SK-N-MC (cell line): Measurements from ENCODE around the gene UGT1A7.

ENCODE experiments used
- DNase-seq: peaks from one replicate; pipeline ENCODE4 v3.0.0-alpha.2; 2011; ENCODE audit warnings: low read depth, low spot score
- H3K27ac ChIP-seq: fragments of 200-600 bp; sonication (generic); 2 replicates; pipeline ENCODE4 v1.5.1; 2016; ENCODE audit warnings: mixed run types
- H3K36me3 ChIP-seq: fragments of 200-600 bp; sonication (generic); 2 replicates; pipeline ENCODE4 v1.6.1; 2017; ENCODE audit warnings: antibody characterized with exemption, low read length, mixed read lengths; ENCODE audit not compliant: insufficient read depth
- H3K4me3 ChIP-seq: fragments of 200-600 bp; sonication (generic); 2 replicates; pipeline ENCODE4 v1.5.1; 2016
- H3K9ac ChIP-seq: fragments of 200-600 bp; sonication (generic); 2 replicates; pipeline ENCODE4 v1.8.0; 2017; ENCODE audit warnings: mixed run types, mixed read lengths; ENCODE audit not compliant: insufficient read length
- H3K9me3 ChIP-seq: fragments of 200-600 bp; sonication (generic); 2 replicates; pipeline ENCODE4 v1.6.1; 2017; ENCODE audit warnings: low read depth, mild to moderate bottlenecking, antibody characterized with exemption, low read length, moderate library complexity, mixed read lengths
- EZH2 ChIP-seq: fragments of 200-600 bp; sonication (generic); IDR thresholded peaks from one replicate; pipeline ENCODE4 v1.6.1; 2017; ENCODE audit warnings: antibody characterized with exemption
- FOXP2 ChIP-seq: optimal IDR thresholded peaks from 2 replicates; pipeline ENCODE3; 2011; ENCODE audit warnings: mild to moderate bottlenecking, moderate library complexity; ENCODE audit not compliant: insufficient read depth; ENCODE audit errors: extremely low read length, control extremely low read depth
- POLR2AphosphoS5 ChIP-seq: IDR thresholded peaks from 2 replicates; pipeline ENCODE4 v1.6.1; 2012; ENCODE audit warnings: mild to moderate bottlenecking, low read depth, low read length, borderline replicate concordance

UGT1A7 gene

GRCh38 chr2:233673896-233674295 is 7.8 kb upstream of the UGT1A7 start:
- no peak for DNase-seq
- TF ChIP-seq EZH2 (no peak), FOXP2 (no peak), POLR2AphosphoS5 (no peak)
- Histone ChIP-seq H3K27ac (no peak overlapping the region), H3K9ac (no peak overlapping the region), H3K9me3 (no peaks in the 10 kb centered on the region), H3K4me3 (no peak overlapping the region), H3K36me3 (no peaks in the 10 kb centered on the region)

DNA sequence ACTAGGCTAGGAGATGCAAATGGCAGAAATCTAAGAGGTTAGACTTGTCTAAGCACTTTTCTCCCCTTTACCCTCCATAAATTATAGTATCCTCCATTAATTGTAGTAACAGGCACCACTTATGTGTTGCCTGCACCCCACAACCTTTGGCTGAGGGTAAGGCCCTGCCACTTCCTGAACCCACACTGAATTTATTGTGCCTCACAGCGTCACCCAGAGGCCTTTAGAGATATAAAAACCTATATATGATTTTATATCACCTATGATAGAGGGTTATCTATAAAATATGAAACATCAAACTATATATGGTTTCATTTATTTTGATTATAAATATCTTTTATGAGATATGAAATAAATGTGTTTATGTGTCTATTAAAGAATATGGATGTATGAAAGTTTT is 7.4 kb upstream of the UGT1A7 start:
- Histone ChIP-seq H3K9ac (no peak overlapping the region), H3K27ac (no peak overlapping the region), H3K4me3 (no peak overlapping the region), H3K36me3 (no peaks in the 10 kb centered on the region), H3K9me3 (no peaks in the 10 kb centered on the region)
- DNase-seq, result no peak
- no peak for TF ChIP-seq POLR2AphosphoS5
- no peak for TF ChIP-seq FOXP2
- TF ChIP-seq EZH2, result no peak

DNA sequence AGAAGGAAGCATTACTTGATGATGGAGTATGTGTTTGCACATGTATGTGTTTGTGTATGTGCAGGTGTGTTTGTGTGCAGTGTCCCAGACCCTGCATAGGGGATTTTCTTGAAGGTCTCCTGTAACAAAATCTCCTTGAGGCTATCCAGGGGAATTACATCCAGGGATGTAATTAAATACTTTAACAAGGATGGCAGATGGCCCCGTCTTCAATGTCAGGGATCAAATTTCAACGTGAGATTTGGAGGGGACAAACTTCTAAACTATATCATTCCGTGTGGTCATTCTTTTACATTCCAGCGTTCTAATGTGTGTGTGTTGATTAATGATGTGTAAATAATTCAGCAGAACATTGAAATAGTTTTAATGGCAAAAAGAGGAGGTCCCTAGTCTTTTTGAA is 6.7 kb upstream of the UGT1A7 start:
- no peak for DNase-seq
- TF ChIP-seq EZH2 (no peak), POLR2AphosphoS5 (no peak), FOXP2 (no peak)

GRCh38 chr2:233676046-233676445 is 5.7 kb upstream of the UGT1A7 start:
- Histone ChIP-seq H3K27ac (no peak overlapping the region), H3K9ac (no peak overlapping the region), H3K36me3 (no peaks in the 10 kb centered on the region), H3K4me3 (no peak overlapping the region), H3K9me3 (no peaks in the 10 kb centered on the region)
- TF ChIP-seq EZH2, result no peak
- TF ChIP-seq FOXP2, result no peak
- TF ChIP-seq POLR2AphosphoS5, result no peak
- no peak for DNase-seq

More for the DNA sequence above, 6.7 kb upstream of the UGT1A7 start:
- no peak overlapping the region for H3K27ac ChIP-seq
- no peak overlapping the region for H3K9ac ChIP-seq
- no peak overlapping the region for H3K4me3 ChIP-seq
- H3K36me3 ChIP-seq, result no peaks in the 10 kb centered on the region
- H3K9me3 ChIP-seq, result no peaks in the 10 kb centered on the region

DNA sequence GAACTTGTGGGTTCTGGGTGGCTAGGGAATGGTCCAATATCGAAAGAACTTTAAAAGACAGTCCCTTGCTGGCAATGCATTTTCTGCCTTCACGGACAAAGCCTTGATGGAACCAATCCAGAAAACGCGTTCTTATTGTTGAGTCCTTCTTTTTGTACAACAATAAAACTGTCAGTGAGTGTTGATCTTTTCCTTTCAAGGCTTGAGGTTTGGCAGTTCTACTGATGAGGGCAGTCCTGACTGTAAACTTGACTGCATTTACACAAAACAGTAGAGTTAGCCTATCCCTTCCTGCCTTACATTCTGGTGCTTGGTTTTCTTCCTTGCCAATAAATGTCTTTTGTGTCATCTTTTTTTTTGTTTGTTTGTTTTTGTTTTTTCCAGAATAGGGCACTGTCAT is 2.5 kb upstream of the UGT1A7 start:
- DNase-seq, result no peak
- Histone ChIP-seq H3K9ac (no peak overlapping the region), H3K4me3 (no peak overlapping the region), H3K9me3 (no peaks in the 10 kb centered on the region), H3K36me3 (no peaks in the 10 kb centered on the region), H3K27ac (no peak overlapping the region)
- no peak for TF ChIP-seq FOXP2
- TF ChIP-seq EZH2, result no peak
- TF ChIP-seq POLR2AphosphoS5, result no peak

GRCh38 chr2:233680361-233681045 is 1.2 kb upstream of the UGT1A7 start:
- no peak for DNase-seq
- Histone ChIP-seq H3K9ac (no peak overlapping the region), H3K36me3 (no peaks in the 10 kb centered on the region), H3K9me3 (no peaks in the 10 kb centered on the region), H3K4me3 (no peak overlapping the region), H3K27ac (no peak overlapping the region)
- TF ChIP-seq POLR2AphosphoS5, result no peak
- TF ChIP-seq FOXP2, result no peak
- no peak for TF ChIP-seq EZH2

GRCh38 chr2:233684640-233685039 is 2.9 kb downstream of the UGT1A7 start:
- TF ChIP-seq EZH2 (no peak), POLR2AphosphoS5 (no peak), FOXP2 (no peak)
- H3K9me3 ChIP-seq, result no peaks in the 10 kb centered on the region
- H3K4me3 ChIP-seq, result no peak overlapping the region
- H3K9ac ChIP-seq, result no peak overlapping the region
- DNase-seq, result no peak
- H3K27ac ChIP-seq, result no peak overlapping the region
- no peaks in the 10 kb centered on the region for H3K36me3 ChIP-seq

- H3K4me3 ChIP-seq, result no peak overlapping the region
- no peak for DNase-seq
- H3K36me3 ChIP-seq, result no peaks in the 10 kb centered on the region
These were observed 5.2 kb downstream of the UGT1A7 start for GRCh38 chr2:233686928-233687327.

GRCh38 chr2:233688341-233688740 is 6.6 kb downstream of the UGT1A7 start:
- no peak overlapping the region for H3K27ac ChIP-seq
- H3K36me3 ChIP-seq, result no peaks in the 10 kb centered on the region
- H3K4me3 ChIP-seq, result no peak overlapping the region
- TF ChIP-seq FOXP2 (no peak), POLR2AphosphoS5 (no peak), EZH2 (no peak)
- no peak overlapping the region for H3K9ac ChIP-seq
- DNase-seq, result no peak
- no peaks in the 10 kb centered on the region for H3K9me3 ChIP-seq

More at GRCh38 chr2:233686928-233687327, 5.2 kb downstream of the UGT1A7 start:
- Histone ChIP-seq H3K27ac (no peak overlapping the region), H3K9ac (no peak overlapping the region), H3K9me3 (no peaks in the 10 kb centered on the region)
- TF ChIP-seq FOXP2 (no peak), EZH2 (no peak), POLR2AphosphoS5 (no peak)
